ENCODE results near the gene SS18.

SS18 gene

GRCh38 chr18:26082475-26082874, 7.9 kb downstream of the SS18 start:
- H3K27ac ChIP-seq, result no peak overlapping the region
- ChIA-PET POLR2A (ENCODE audit: low non-redundant PET) (no interaction called here), CTCF (no interaction called here)
- TF ChIP-seq CTCF (conservative IDR thresholded peaks at IDR 0.05; ENCODE audit: low read depth), result no peak
- no peak for DNase-seq (ENCODE audit: low spot score)

- ChIA-PET POLR2A (ENCODE audit: low non-redundant PET) (no interaction called here), CTCF (no interaction called here)
- H3K27ac ChIP-seq, result no peak overlapping the region
- no peak for DNase-seq (ENCODE audit: low spot score)
- no peak for TF ChIP-seq CTCF (conservative IDR thresholded peaks at IDR 0.05; ENCODE audit: low read depth)
Observed at GRCh38 chr18:26074246-26074645, 16.2 kb downstream of the SS18 start.

- ChIA-PET POLR2A (ENCODE audit: low non-redundant PET) (no interaction called here), CTCF (no interaction called here)
- H3K27ac ChIP-seq, result no peak overlapping the region
- TF ChIP-seq CTCF (conservative IDR thresholded peaks at IDR 0.05; ENCODE audit: low read depth), result no peak
- DNase-seq (ENCODE audit: low spot score), result no peak
Observed at GRCh38 chr18:26073758-26074157, 16.7 kb downstream of the SS18 start.

- no peak for TF ChIP-seq CTCF (conservative IDR thresholded peaks at IDR 0.05; ENCODE audit: low read depth)
- no peak for DNase-seq (ENCODE audit: low spot score)
- no peak overlapping the region for H3K27ac ChIP-seq
- CTCF ChIA-PET, result interaction anchor here (0.7 kb wide), 1 partner anchor 90 kb away, joined by 3 read pairs; no protein-coding TSS in a partner anchor
- POLR2A ChIA-PET (ENCODE audit: low non-redundant PET), result no interaction called here
Observed at GRCh38 chr18:26071725-26072124, 18.7 kb downstream of the SS18 start.

- ChIA-PET CTCF (no interaction called here), POLR2A (ENCODE audit: low non-redundant PET) (no interaction called here)
- H3K27ac ChIP-seq, result no peak overlapping the region
- no peak for TF ChIP-seq CTCF (conservative IDR thresholded peaks at IDR 0.05; ENCODE audit: low read depth)
- DNase-seq (ENCODE audit: low spot score), result no peak
Observed at GRCh38 chr18:26071020-26071419, 19.4 kb downstream of the SS18 start.

- H3K27ac ChIP-seq, result no peak overlapping the region
- no peak for TF ChIP-seq CTCF (conservative IDR thresholded peaks at IDR 0.05; ENCODE audit: low read depth)
- no peak for DNase-seq (ENCODE audit: low spot score)
- ChIA-PET POLR2A (ENCODE audit: low non-redundant PET) (no interaction called here), CTCF (no interaction called here)
Observed at GRCh38 chr18:26059357-26059756, 31.1 kb downstream of the SS18 start.

- CTCF ChIA-PET, result no interaction called here
- DNase-seq (ENCODE audit: low spot score), result no peak
- POLR2A ChIA-PET (ENCODE audit: low non-redundant PET), result no interaction called here
Observed at GRCh38 chr18:26057344-26057773, 33.1 kb downstream of the SS18 start.

More at GRCh38 chr18:26057344-26057773, 33.1 kb downstream of the SS18 start:
- H3K27ac ChIP-seq, result no peak overlapping the region
- no peak for TF ChIP-seq CTCF (conservative IDR thresholded peaks at IDR 0.05; ENCODE audit: low read depth)
